ENCODE results near the gene HSH2D. TPM values are rescaled to one million over a fixed set of nuclear protein-coding genes. Genes with fewer than 3 reads are reported as not detected.

HSH2D gene
- total and polyA plus RNA-seq, 2 of the 13 experiments (the other 11 are each of a cell fraction or from before 2014, with no cell fraction given): 0.69 to 3.2 TPM

DNA sequence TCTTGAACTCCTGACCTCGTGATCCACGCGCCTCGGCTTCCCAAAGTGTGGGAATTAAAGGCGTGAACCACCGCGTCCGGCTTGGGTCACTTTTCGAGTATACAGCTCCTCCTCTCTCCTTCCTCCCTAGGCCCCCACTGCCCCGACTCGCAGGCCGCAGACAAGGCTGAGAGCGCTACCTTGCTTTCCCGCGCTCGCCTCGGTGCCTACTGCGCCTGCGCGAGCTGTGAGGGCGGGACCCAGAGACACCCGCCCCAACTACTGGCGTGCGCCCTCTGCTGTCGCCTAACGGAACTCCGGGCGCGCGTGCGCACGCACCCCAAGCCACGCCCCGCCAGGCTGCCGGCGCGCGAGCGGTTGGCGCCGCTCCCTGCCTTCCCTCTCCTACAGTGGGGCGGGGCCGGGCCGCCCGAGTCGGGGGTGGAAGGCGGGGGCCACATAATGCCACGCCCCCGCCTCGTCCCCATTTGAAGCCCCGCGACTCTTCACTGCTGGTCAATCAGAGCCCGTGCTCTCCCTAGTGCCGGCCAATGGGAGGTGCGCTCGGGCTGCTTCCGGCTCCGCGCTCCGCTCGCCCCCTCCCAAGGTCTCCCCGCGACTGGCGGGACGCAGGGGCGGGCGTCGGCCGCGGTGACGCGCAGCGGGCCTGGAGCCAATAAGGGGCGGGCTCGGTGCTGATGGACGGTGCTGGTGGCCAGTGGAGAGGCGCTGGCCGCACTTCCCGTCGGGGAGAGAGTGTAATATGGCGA lies 32.2 kb upstream of the HSH2D start, which contains the start of gene RAB8A (continued):
- TF ChIP-seq, protein P1, sequence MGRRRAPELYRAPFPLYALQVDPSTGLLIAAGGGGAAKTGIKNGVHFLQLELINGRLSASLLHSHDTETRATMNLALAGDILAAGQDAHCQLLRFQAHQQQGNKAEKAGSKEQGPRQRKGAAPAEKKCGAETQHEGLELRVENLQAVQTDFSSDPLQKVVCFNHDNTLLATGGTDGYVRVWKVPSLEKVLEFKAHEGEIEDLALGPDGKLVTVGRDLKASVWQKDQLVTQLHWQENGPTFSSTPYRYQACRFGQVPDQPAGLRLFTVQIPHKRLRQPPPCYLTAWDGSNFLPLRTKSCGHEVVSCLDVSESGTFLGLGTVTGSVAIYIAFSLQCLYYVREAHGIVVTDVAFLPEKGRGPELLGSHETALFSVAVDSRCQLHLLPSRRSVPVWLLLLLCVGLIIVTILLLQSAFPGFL (CRISPR knock-in tag; IDR thresholded peaks at IDR 0.05): no peak
- TF ChIP-seq, protein P2, sequence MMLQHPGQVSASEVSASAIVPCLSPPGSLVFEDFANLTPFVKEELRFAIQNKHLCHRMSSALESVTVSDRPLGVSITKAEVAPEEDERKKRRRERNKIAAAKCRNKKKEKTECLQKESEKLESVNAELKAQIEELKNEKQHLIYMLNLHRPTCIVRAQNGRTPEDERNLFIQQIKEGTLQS (CRISPR knock-in tag; IDR thresholded peaks at IDR 0.05): no peak
- TF ChIP-seq PLRG1 (conservative IDR thresholded peaks at IDR 0.05) (no peak), DPF2 (CRISPR knock-in tag; IDR thresholded peaks at IDR 0.05; ENCODE audit: borderline replicate concordance, low read depth) (no peak), ZNF20 (CRISPR knock-in tag; IDR thresholded peaks at IDR 0.05) (no peak), ZNF263 (CRISPR knock-in tag; IDR thresholded peaks at IDR 0.05) (peak; percentile 88), MTF2 (CRISPR knock-in tag; IDR thresholded peaks at IDR 0.05; ENCODE audit: borderline replicate concordance) (peak; percentile 47; the same call in 1 of the 2 replicates), ZNF737 (CRISPR knock-in tag; IDR thresholded peaks at IDR 0.05; ENCODE audit: borderline replicate concordance) (no peak), HNRNPL (IDR thresholded peaks at IDR 0.05; ENCODE audit: low read depth, low read length) (no peak), ZNF749 (CRISPR knock-in tag; IDR thresholded peaks at IDR 0.05; ENCODE audit: borderline replicate concordance) (no peak), ZNF629 (CRISPR knock-in tag; conservative IDR thresholded peaks at IDR 0.05) (no peak; the same call in 1 of the 2 replicates), ARNT (IDR thresholded peaks at IDR 0.05) (no peak), SPEN (CRISPR knock-in tag; IDR thresholded peaks at IDR 0.05; ENCODE audit: low read depth) (peak; percentile 70), FOXO1 (CRISPR knock-in tag; IDR thresholded peaks at IDR 0.05) (peak; percentile 58; the same call in 1 of the 2 replicates), ZNF614 (CRISPR knock-in tag; IDR thresholded peaks at IDR 0.05; ENCODE audit: borderline replicate concordance) (peak; percentile 77; the same call in 1 of the 2 replicates)
- TF ChIP-seq, protein P3, sequence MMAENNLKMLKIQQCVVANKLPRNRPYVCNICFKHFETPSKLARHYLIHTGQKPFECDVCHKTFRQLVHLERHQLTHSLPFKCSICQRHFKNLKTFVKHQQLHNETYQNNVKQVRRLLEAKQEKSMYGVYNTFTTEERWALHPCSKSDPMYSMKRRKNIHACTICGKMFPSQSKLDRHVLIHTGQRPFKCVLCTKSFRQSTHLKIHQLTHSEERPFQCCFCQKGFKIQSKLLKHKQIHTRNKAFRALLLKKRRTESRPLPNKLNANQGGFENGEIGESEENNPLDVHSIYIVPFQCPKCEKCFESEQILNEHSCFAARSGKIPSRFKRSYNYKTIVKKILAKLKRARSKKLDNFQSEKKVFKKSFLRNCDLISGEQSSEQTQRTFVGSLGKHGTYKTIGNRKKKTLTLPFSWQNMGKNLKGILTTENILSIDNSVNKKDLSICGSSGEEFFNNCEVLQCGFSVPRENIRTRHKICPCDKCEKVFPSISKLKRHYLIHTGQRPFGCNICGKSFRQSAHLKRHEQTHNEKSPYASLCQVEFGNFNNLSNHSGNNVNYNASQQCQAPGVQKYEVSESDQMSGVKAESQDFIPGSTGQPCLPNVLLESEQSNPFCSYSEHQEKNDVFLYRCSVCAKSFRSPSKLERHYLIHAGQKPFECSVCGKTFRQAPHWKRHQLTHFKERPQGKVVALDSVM (CRISPR knock-in tag; IDR thresholded peaks at IDR 0.05): peak; percentile 16; the same call in 1 of the 2 replicates
- TF ChIP-seq, protein P4, sequence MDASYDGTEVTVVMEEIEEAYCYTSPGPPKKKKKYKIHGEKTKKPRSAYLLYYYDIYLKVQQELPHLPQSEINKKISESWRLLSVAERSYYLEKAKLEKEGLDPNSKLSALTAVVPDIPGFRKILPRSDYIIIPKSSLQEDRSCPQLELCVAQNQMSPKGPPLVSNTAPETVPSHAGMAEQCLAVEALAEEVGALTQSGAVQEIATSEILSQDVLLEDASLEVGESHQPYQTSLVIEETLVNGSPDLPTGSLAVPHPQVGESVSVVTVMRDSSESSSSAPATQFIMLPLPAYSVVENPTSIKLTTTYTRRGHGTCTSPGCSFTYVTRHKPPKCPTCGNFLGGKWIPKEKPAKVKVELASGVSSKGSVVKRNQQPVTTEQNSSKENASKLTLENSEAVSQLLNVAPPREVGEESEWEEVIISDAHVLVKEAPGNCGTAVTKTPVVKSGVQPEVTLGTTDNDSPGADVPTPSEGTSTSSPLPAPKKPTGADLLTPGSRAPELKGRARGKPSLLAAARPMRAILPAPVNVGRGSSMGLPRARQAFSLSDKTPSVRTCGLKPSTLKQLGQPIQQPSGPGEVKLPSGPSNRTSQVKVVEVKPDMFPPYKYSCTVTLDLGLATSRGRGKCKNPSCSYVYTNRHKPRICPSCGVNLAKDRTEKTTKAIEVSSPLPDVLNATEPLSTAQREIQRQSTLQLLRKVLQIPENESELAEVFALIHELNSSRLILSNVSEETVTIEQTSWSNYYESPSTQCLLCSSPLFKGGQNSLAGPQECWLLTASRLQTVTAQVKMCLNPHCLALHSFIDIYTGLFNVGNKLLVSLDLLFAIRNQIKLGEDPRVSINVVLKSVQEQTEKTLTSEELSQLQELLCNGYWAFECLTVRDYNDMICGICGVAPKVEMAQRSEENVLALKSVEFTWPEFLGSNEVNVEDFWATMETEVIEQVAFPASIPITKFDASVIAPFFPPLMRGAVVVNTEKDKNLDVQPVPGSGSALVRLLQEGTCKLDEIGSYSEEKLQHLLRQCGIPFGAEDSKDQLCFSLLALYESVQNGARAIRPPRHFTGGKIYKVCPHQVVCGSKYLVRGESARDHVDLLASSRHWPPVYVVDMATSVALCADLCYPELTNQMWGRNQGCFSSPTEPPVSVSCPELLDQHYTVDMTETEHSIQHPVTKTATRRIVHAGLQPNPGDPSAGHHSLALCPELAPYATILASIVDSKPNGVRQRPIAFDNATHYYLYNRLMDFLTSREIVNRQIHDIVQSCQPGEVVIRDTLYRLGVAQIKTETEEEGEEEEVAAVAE (CRISPR knock-in tag; IDR thresholded peaks at IDR 0.05; ENCODE audit: borderline replicate concordance): no peak
- TF ChIP-seq, protein P5, sequence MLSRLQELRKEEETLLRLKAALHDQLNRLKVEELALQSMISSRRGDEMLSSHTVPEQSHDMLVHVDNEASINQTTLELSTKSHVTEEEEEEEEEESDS (CRISPR knock-in tag; IDR thresholded peaks at IDR 0.05; ENCODE audit: borderline replicate concordance): no peak
- TF ChIP-seq, protein P6, sequence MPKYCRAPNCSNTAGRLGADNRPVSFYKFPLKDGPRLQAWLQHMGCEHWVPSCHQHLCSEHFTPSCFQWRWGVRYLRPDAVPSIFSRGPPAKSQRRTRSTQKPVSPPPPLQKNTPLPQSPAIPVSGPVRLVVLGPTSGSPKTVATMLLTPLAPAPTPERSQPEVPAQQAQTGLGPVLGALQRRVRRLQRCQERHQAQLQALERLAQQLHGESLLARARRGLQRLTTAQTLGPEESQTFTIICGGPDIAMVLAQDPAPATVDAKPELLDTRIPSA (CRISPR knock-in tag; IDR thresholded peaks at IDR 0.05; ENCODE audit: borderline replicate concordance): peak; percentile 39; the same call in 1 of the 2 replicates
